H1 (cell line): Measurements from ENCODE around the gene IRF4.

Experiments used
- CHD1 ChIP-seq: IDR thresholded peaks from 2 replicates; pipeline ENCODE4 v1.6.1; 2012; ENCODE audit warnings: low read depth, low read length, improper control_type of control experiment
- EP300 ChIP-seq, 2 experiments: IDR thresholded peaks; 1 replicate in 1 of 2; 2 replicates in 1 of 2; pipeline ENCODE4 v1.6.1; 2011 to 2012; ENCODE audit warnings: low read depth in 2 of 2, low read length in 2 of 2, mild to moderate bottlenecking in 2 of 2, borderline replicate concordance in 1 of 2, inconsistent platforms in 1 of 2, moderate library complexity in 1 of 2
- EZH2 ChIP-seq: fragments of 200-600 bp; sonication (generic); IDR thresholded peaks from 2 replicates; pipeline ENCODE4 v1.7.1; 2012; ENCODE audit warnings: low read depth, mild to moderate bottlenecking, moderate library complexity, low read length, inconsistent platforms; ENCODE audit not compliant: severe bottlenecking
- NRF1 ChIP-seq: IDR thresholded peaks from 2 replicates; pipeline ENCODE4 v1.6.1; 2011; ENCODE audit warnings: mild to moderate bottlenecking, low read depth, low read length, improper control_type of control experiment
- POLR2A ChIP-seq, 2 experiments: IDR thresholded peaks; 1 replicate in 1 of 2; 2 replicates in 1 of 2; pipeline ENCODE4 v1.6.1; 2011; ENCODE audit warnings: low read depth in 2 of 2, low read length in 2 of 2, mild to moderate bottlenecking in 2 of 2; ENCODE audit errors: control extremely low read depth in 1 of 2
- RNF2 ChIP-seq: fragments of 200-900, 300-1000 bp; sonication (generic); IDR thresholded peaks from 2 replicates; pipeline ENCODE4 v1.7.1; 2016; ENCODE audit warnings: borderline replicate concordance, low read depth, mild to moderate bottlenecking, antibody characterized with exemption, low read length; ENCODE audit not compliant: poor library complexity, severe bottlenecking; ENCODE audit errors: missing control alignments
- SIRT6 ChIP-seq: IDR thresholded peaks from one replicate; pipeline ENCODE4 v1.7.1; 2012; ENCODE audit warnings: low read length, inconsistent platforms
- SP1 ChIP-seq: IDR thresholded peaks from 2 replicates; pipeline ENCODE4 v1.6.1; 2011; ENCODE audit warnings: low read depth, low read length
- YY1 ChIP-seq: IDR thresholded peaks from 2 replicates; pipeline ENCODE4 v1.6.1; 2011; ENCODE audit warnings: low read depth, mild to moderate bottlenecking, low read length
- ZNF274 ChIP-seq: IDR thresholded peaks from 2 replicates; pipeline ENCODE4 v1.7.0; 2012; ENCODE audit warnings: low read length, borderline replicate concordance; ENCODE audit errors: extremely low read depth
- TF ChIP-seq, protein P1 (sequence below): IDR thresholded peaks from 2 replicates; pipeline ENCODE4 v1.6.1; 2012; ENCODE audit warnings: low read length, inconsistent platforms
- TF ChIP-seq, protein P2 (sequence below), 3 experiments: IDR thresholded peaks; 1 replicate in 2 of 3; 2 replicates in 1 of 3; pipeline versions ENCODE4 v1.5.1 to v1.6.1; 2011; ENCODE audit warnings: low read length in 3 of 3, mild to moderate bottlenecking in 3 of 3, inconsistent platforms in 2 of 3, low read depth in 1 of 3, moderate library complexity in 1 of 3; ENCODE audit not compliant: insufficient read depth in 1 of 3; ENCODE audit errors: control extremely low read depth in 1 of 3
- TF ChIP-seq, protein P3 (sequence below): IDR thresholded peaks from 2 replicates; pipeline ENCODE4 v1.6.1; 2012; ENCODE audit warnings: inconsistent platforms

DNA sequence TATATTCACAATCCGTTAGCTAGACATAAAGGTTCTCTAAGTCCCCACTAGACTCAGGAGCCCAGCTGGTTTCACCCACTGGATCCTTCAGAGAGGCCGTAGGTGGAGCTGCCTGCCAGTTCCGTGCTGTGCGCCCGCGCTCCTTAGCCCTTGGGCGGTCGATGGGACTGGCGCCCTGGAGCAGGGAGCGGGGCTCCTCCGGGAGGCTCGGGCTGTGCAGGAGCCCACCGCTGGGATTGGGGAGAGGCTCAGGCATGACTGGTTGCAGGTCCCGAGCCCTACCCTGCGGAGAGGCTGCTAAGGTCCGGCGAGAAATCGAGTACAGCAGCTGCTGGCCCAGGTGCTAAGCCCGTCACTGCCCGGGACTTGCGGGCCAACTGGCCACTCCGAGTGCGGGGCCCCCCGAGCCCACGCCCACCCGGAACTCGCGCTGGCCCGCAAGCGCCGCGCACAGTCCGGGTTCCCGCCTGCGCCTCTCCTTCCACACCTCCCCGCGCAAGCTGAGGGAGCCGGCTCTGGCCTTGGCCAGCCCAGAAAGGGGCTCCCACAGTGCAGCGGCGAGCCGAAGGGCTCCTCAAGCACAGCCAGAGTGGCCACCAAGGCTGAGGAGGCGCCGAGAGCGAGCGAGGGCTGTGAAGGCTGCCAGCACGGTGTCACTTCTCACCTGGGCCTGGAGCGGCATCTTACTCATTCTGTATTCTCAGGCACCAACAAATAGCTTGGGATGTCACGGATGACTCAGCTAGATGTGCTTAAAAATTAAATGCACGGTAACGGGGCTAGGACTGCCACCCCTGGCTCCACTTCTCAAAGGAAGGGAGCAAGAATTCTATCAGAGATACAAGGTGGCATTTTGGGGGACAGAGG, 44.1 kb downstream of the IRF4 start:
- TF ChIP-seq YY1 = no peak
- no peak for TF ChIP-seq RNF2
- TF ChIP-seq, protein P1, sequence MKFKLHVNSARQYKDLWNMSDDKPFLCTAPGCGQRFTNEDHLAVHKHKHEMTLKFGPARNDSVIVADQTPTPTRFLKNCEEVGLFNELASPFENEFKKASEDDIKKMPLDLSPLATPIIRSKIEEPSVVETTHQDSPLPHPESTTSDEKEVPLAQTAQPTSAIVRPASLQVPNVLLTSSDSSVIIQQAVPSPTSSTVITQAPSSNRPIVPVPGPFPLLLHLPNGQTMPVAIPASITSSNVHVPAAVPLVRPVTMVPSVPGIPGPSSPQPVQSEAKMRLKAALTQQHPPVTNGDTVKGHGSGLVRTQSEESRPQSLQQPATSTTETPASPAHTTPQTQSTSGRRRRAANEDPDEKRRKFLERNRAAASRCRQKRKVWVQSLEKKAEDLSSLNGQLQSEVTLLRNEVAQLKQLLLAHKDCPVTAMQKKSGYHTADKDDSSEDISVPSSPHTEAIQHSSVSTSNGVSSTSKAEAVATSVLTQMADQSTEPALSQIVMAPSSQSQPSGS = no peak
- TF ChIP-seq CHD1 = no peak
- TF ChIP-seq, protein P2, sequence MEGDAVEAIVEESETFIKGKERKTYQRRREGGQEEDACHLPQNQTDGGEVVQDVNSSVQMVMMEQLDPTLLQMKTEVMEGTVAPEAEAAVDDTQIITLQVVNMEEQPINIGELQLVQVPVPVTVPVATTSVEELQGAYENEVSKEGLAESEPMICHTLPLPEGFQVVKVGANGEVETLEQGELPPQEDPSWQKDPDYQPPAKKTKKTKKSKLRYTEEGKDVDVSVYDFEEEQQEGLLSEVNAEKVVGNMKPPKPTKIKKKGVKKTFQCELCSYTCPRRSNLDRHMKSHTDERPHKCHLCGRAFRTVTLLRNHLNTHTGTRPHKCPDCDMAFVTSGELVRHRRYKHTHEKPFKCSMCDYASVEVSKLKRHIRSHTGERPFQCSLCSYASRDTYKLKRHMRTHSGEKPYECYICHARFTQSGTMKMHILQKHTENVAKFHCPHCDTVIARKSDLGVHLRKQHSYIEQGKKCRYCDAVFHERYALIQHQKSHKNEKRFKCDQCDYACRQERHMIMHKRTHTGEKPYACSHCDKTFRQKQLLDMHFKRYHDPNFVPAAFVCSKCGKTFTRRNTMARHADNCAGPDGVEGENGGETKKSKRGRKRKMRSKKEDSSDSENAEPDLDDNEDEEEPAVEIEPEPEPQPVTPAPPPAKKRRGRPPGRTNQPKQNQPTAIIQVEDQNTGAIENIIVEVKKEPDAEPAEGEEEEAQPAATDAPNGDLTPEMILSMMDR (IDR thresholded peaks at IDR 0.05; ENCODE audit: control extremely low read depth in 1 of 3, insufficient read depth in 1 of 3, low read depth in 1 of 3, low read length in 3 of 3) = no peak
- TF ChIP-seq POLR2A (IDR thresholded peaks at IDR 0.05; ENCODE audit: control extremely low read depth in 1 of 2, low read depth in 2 of 2, low read length in 2 of 2) = no peak
- no peak for TF ChIP-seq EZH2
- TF ChIP-seq NRF1 = no peak
- TF ChIP-seq SP1 = no peak
- no peak for TF ChIP-seq EP300 (IDR thresholded peaks at IDR 0.05; ENCODE audit: borderline replicate concordance in 1 of 2, low read depth in 2 of 2, low read length in 2 of 2)
- no peak for TF ChIP-seq ZNF274
- TF ChIP-seq, protein P3, sequence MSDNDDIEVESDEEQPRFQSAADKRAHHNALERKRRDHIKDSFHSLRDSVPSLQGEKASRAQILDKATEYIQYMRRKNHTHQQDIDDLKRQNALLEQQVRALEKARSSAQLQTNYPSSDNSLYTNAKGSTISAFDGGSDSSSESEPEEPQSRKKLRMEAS = no peak
- TF ChIP-seq SIRT6 = no peak
